OCI-LY3 (cell line): ENCODE data around the gene TCF12.

ENCODE experiments used
- H2AFZ ChIP-seq: fragments of 200-600, 300-600 bp; shearing (Covaris generic); 2 replicates; pipeline ENCODE4 v1.6.0; 2014; ENCODE audit warnings: antibody characterized with exemption, low read depth, low read length
- H3K27ac ChIP-seq: fragments of 200-600, 300-600 bp; sonication (generic); 2 replicates; pipeline ENCODE4 v1.5.1; 2014; ENCODE audit warnings: mild to moderate bottlenecking, low read length, moderate library complexity, mixed read lengths
- H3K27me3 ChIP-seq: fragments of 200-600, 300-600 bp; sonication (generic); 2 replicates; pipeline ENCODE4 v1.6.1; 2014; ENCODE audit warnings: low read depth, low read length, mixed read lengths
- H3K36me3 ChIP-seq: fragments of 200-600, 300-600 bp; sonication (generic); replicated peaks from 2 replicates; pipeline ENCODE3; 2014; ENCODE audit warnings: low read depth, low read length, mixed read lengths
- H3K4me1 ChIP-seq: fragments of 300-600, 200-600 bp; sonication (generic); 2 replicates; pipeline ENCODE4 v1.6.1; 2014; ENCODE audit warnings: low read length, mixed read lengths
- H3K4me2 ChIP-seq: fragments of 200-600, 300-600 bp; sonication (generic); 2 replicates; pipeline ENCODE4 v1.6.1; 2014; ENCODE audit warnings: low read length, mixed read lengths
- H3K4me3 ChIP-seq: fragments of 300-600, 200-600 bp; sonication (generic); 2 replicates; pipeline ENCODE4 v1.5.1; 2014; ENCODE audit warnings: antibody characterized with exemption, mild to moderate bottlenecking, low read length, moderate library complexity
- H3K79me2 ChIP-seq: fragments of 300-600, 200-600 bp; shearing (Covaris generic); 2 replicates; pipeline ENCODE4 v1.6.1; 2014; ENCODE audit warnings: mild to moderate bottlenecking, low read length, mixed read lengths
- H3K9ac ChIP-seq: fragments of 300-600, 200-600 bp; shearing (Covaris generic); 2 replicates; pipeline ENCODE4 v1.6.0; 2014; ENCODE audit warnings: mild to moderate bottlenecking, low read length, moderate library complexity
- H3K9me3 ChIP-seq: fragments of 200-600, 300-600 bp; shearing (Covaris generic); 2 replicates; pipeline ENCODE4 v1.6.1; 2014; ENCODE audit warnings: low read length, mixed read lengths; ENCODE audit not compliant: insufficient read depth
- H4K20me1 ChIP-seq: fragments of 200-600, 300-600 bp; sonication (generic); 2 replicates; pipeline ENCODE4 v1.6.1; 2016; ENCODE audit warnings: low read length, mixed read lengths; ENCODE audit not compliant: insufficient read depth
- CTCF ChIP-seq: fragments of 200-600, 300-600 bp; sonication (generic); IDR thresholded peaks from 2 replicates; pipeline ENCODE4 v1.5.1; 2014; ENCODE audit warnings: antibody characterized with exemption, low read length, low read depth
- EZH2phosphoT487 ChIP-seq: fragments of 200-600 bp; shearing (Covaris generic); IDR thresholded peaks from 2 replicates; pipeline ENCODE4 v1.6.1; 2018; ENCODE audit warnings: antibody characterized with exemption, mixed run types, low read depth

Gene TCF12

GRCh38 chr15:57098896-57099295 is 180.5 kb downstream of the TCF12 start:
- no peak overlapping the region for H2AFZ ChIP-seq
- H3K27me3 ChIP-seq: no peaks in the 10 kb centered on the region
- H3K4me1 ChIP-seq: peaks cover 10% of the 10 kb centered on the region
- no peaks in the 10 kb centered on the region for H3K9me3 ChIP-seq
- no peak for TF ChIP-seq CTCF
- TF ChIP-seq EZH2phosphoT487: no peak
- no peak overlapping the region for H3K9ac ChIP-seq
- no peak overlapping the region for H3K4me3 ChIP-seq
- H3K36me3 ChIP-seq: peaks cover 5% of the 10 kb centered on the region
- H3K4me2 ChIP-seq: no peak overlapping the region
- no peak overlapping the region for H3K27ac ChIP-seq
- no peaks in the 10 kb centered on the region for H3K79me2 ChIP-seq
- H4K20me1 ChIP-seq: no peaks in the 10 kb centered on the region

- TF ChIP-seq EZH2phosphoT487 (no peak), CTCF (no peak)
- Histone ChIP-seq H3K9ac (no peak overlapping the region), H3K9me3 (no peaks in the 10 kb centered on the region), H2AFZ (no peak overlapping the region), H4K20me1 (no peaks in the 10 kb centered on the region), H3K27ac (no peak overlapping the region), H3K4me2 (no peak overlapping the region), H3K36me3 (peaks cover 5% of the 10 kb centered on the region), H3K4me3 (no peak overlapping the region), H3K79me2 (no peaks in the 10 kb centered on the region), H3K4me1 (peaks cover 10% of the 10 kb centered on the region), H3K27me3 (no peaks in the 10 kb centered on the region)
These were observed 181.7 kb downstream of the TCF12 start for GRCh38 chr15:57100136-57100539.

GRCh38 chr15:57102858-57103257 is 184.4 kb downstream of the TCF12 start:
- Histone ChIP-seq H3K79me2 (no peaks in the 10 kb centered on the region), H3K4me2 (no peak overlapping the region), H3K9ac (no peak overlapping the region), H3K9me3 (no peaks in the 10 kb centered on the region), H3K4me1 (peaks cover 11% of the 10 kb centered on the region), H3K36me3 (peaks cover 16% of the 10 kb centered on the region), H3K27me3 (no peaks in the 10 kb centered on the region), H4K20me1 (no peaks in the 10 kb centered on the region), H3K4me3 (no peak overlapping the region), H2AFZ (no peak overlapping the region), H3K27ac (no peak overlapping the region)
- TF ChIP-seq EZH2phosphoT487 (no peak), CTCF (no peak)

- no peak overlapping the region for H3K4me3 ChIP-seq
- TF ChIP-seq EZH2phosphoT487: no peak
- TF ChIP-seq CTCF: no peak
- no peaks in the 10 kb centered on the region for H3K27me3 ChIP-seq
- peaks cover 11% of the 10 kb centered on the region for H3K36me3 ChIP-seq
- no peak overlapping the region for H3K9ac ChIP-seq
- H3K4me2 ChIP-seq: peak overlapping the region; percentile 8; the same call in 1 of the 2 replicates
- H3K27ac ChIP-seq: no peak overlapping the region
- no peaks in the 10 kb centered on the region for H4K20me1 ChIP-seq
- peaks cover 16% of the 10 kb centered on the region for H3K4me1 ChIP-seq
- H2AFZ ChIP-seq: no peak overlapping the region
- H3K79me2 ChIP-seq: no peaks in the 10 kb centered on the region
- H3K9me3 ChIP-seq: no peaks in the 10 kb centered on the region
These were observed 189.9 kb downstream of the TCF12 start for GRCh38 chr15:57108296-57108695.
